HEK293 (cell line): Measurements from ENCODE around the gene C3.

ENCODE experiments used
- CTCF ChIA-PET: fragments of 350-600 bp; formaldehyde crosslinking; extraction: SDS; loops from one replicate; lab custom pipeline; 2021; ENCODE audit warnings: antibody characterized with exemption; lab: Yijun Ruan, JAX
- POLR2A ChIA-PET: fragments of 300-600 bp; formaldehyde crosslinking; extraction: SDS; loops from one replicate; lab custom pipeline; 2020; ENCODE audit warnings: antibody characterized with exemption, inconsistent platforms; lab: Yijun Ruan, JAX
- H3K27ac ChIP-seq: fragments of 200-500 bp; sonication (Bioruptor generic); 2 replicates; pipeline ENCODE4 v1.5.1; 2014; ENCODE audit warnings: low read depth, low read length, control low read depth, inconsistent platforms; ENCODE audit errors: extremely low read depth
- H3K36me3 ChIP-seq, 2 experiments: fragments of 200-500 bp in 1 of 2; sonication (Bioruptor generic) in 1 of 2; 1 replicate in 1 of 2; 2 replicates in 1 of 2; pipeline ENCODE4 v1.5.1; 2014 to 2017; ENCODE audit warnings: inconsistent platforms in 2 of 2, low read length in 2 of 2; ENCODE audit not compliant: control insufficient read depth in 2 of 2, insufficient read depth in 1 of 2
- H3K4me1 ChIP-seq: fragments of 200-500 bp; sonication (Bioruptor generic); 2 replicates; pipeline ENCODE4 v1.5.1; 2014; ENCODE audit warnings: mild to moderate bottlenecking, low read length, inconsistent platforms; ENCODE audit not compliant: control insufficient read depth, insufficient read depth
- H3K4me3 ChIP-seq: 2 replicates; pipeline ENCODE4 v1.5.1; 2011; ENCODE audit warnings: low read depth, mild to moderate bottlenecking, control low read depth, low read length, moderate library complexity
- H3K9me3 ChIP-seq: fragments of 200-500 bp; sonication (Bioruptor generic); 2 replicates; pipeline ENCODE4 v1.5.1; 2014; ENCODE audit warnings: low read depth, low read length, inconsistent platforms; ENCODE audit not compliant: control insufficient read depth, insufficient read depth
- OVOL3 ChIP-seq: fragments of 450-650 bp; formaldehyde crosslinking; IDR thresholded peaks from 2 replicates; pipeline ENCODE4 v1.5.1; 2016; ENCODE audit warnings: missing biosample characterization, missing genetic modification characterization
- PRDM4 ChIP-seq: fragments of 450-650 bp; formaldehyde crosslinking; IDR thresholded peaks from 2 replicates; pipeline ENCODE4 v1.5.1; 2017; ENCODE audit warnings: missing biosample characterization, missing genetic modification characterization
- ZBTB10 ChIP-seq: fragments of 450-650 bp; formaldehyde crosslinking; IDR thresholded peaks from 2 replicates; pipeline ENCODE4 v1.5.1; 2016; ENCODE audit warnings: missing biosample characterization, missing genetic modification characterization
- ZFP37 ChIP-seq: fragments of 450-650 bp; formaldehyde crosslinking; IDR thresholded peaks from 2 replicates; pipeline ENCODE4 v1.5.1; 2016; ENCODE audit warnings: missing biosample characterization, missing genetic modification characterization
- ZFP41 ChIP-seq: fragments of 450-650 bp; formaldehyde crosslinking; IDR thresholded peaks from 2 replicates; pipeline ENCODE4 v1.5.1; 2016; ENCODE audit warnings: missing biosample characterization, missing genetic modification characterization, borderline replicate concordance
- ZFP69B ChIP-seq: fragments of 450-650 bp; formaldehyde crosslinking; IDR thresholded peaks from 2 replicates; pipeline ENCODE4 v1.5.1; 2016; ENCODE audit warnings: missing biosample characterization, missing genetic modification characterization
- ZNF10 ChIP-seq: fragments of 450-650 bp; formaldehyde crosslinking; IDR thresholded peaks from 2 replicates; pipeline ENCODE4 v1.5.1; 2017; ENCODE audit warnings: missing biosample characterization, missing genetic modification characterization
- ZNF146 ChIP-seq: fragments of 450-650 bp; formaldehyde crosslinking; IDR thresholded peaks from 2 replicates; pipeline ENCODE4 v1.5.1; 2016; ENCODE audit warnings: missing biosample characterization, missing genetic modification characterization
- ZNF148 ChIP-seq: fragments of 450-650 bp; formaldehyde crosslinking; IDR thresholded peaks from 2 replicates; pipeline ENCODE4 v1.5.0; 2017; ENCODE audit warnings: missing biosample characterization, missing genetic modification characterization, borderline replicate concordance
- ZNF157 ChIP-seq: fragments of 450-650 bp; formaldehyde crosslinking; IDR thresholded peaks from 2 replicates; pipeline ENCODE4 v1.5.1; 2016; ENCODE audit warnings: missing biosample characterization, missing genetic modification characterization
- ZNF16 ChIP-seq: fragments of 450-650 bp; formaldehyde crosslinking; IDR thresholded peaks from 2 replicates; pipeline ENCODE4 v1.5.1; 2016; ENCODE audit warnings: low read depth, missing biosample characterization, missing genetic modification characterization
- ZNF2 ChIP-seq: fragments of 450-650 bp; formaldehyde crosslinking; IDR thresholded peaks from 2 replicates; pipeline ENCODE4 v1.5.1; 2016; ENCODE audit warnings: missing biosample characterization, missing genetic modification characterization
- ZNF292 ChIP-seq: fragments of 450-650 bp; formaldehyde crosslinking; IDR thresholded peaks from 2 replicates; pipeline ENCODE4 v1.5.1; 2016; ENCODE audit warnings: low read depth, missing biosample characterization, missing genetic modification characterization, borderline replicate concordance
- ZNF341 ChIP-seq: fragments of 450-650 bp; formaldehyde crosslinking; IDR thresholded peaks from 2 replicates; pipeline ENCODE4; 2016; ENCODE audit warnings: low read depth, missing biosample characterization, missing genetic modification characterization
- ZNF514 ChIP-seq: fragments of 450-650 bp; formaldehyde crosslinking; IDR thresholded peaks from 2 replicates; pipeline ENCODE4 v1.5.1; 2016; ENCODE audit warnings: missing biosample characterization, missing genetic modification characterization
- ZNF544 ChIP-seq: fragments of 450-650 bp; formaldehyde crosslinking; IDR thresholded peaks from 2 replicates; pipeline ENCODE4 v1.5.0; 2017; ENCODE audit warnings: missing biosample characterization, missing genetic modification characterization
- ZNF645 ChIP-seq: fragments of 450-650 bp; formaldehyde crosslinking; IDR thresholded peaks from 2 replicates; pipeline ENCODE4; 2016; ENCODE audit warnings: missing biosample characterization, missing genetic modification characterization
- TF ChIP-seq, protein P1 (sequence below): fragments of 450-650 bp; formaldehyde crosslinking; IDR thresholded peaks from 2 replicates; pipeline ENCODE4 v1.5.1; 2016; ENCODE audit warnings: missing biosample characterization, missing genetic modification characterization
- TF ChIP-seq, protein P2 (sequence below): fragments of 450-650 bp; formaldehyde crosslinking; IDR thresholded peaks from 2 replicates; pipeline ENCODE4 v1.5.1; 2016; ENCODE audit warnings: missing biosample characterization, missing genetic modification characterization
- TF ChIP-seq, protein P3 (sequence below): fragments of 450-650 bp; formaldehyde crosslinking; IDR thresholded peaks from 2 replicates; pipeline ENCODE4 v1.5.1; 2016; ENCODE audit warnings: missing biosample characterization, missing genetic modification characterization

Gene C3

GRCh38 chr19:6717441-6717971 is 2.9 kb downstream of the C3 start (continued):
- TF ChIP-seq ZFP37 (tag by site-specific recombination) = no peak
- peak; percentile 91 for TF ChIP-seq ZNF2 (tag by site-specific recombination)
- peak; percentile 90; the same call in 1 of the 2 replicates for TF ChIP-seq ZNF514 (tag by site-specific recombination)
- peak; percentile 84; the same call in 1 of the 2 replicates for TF ChIP-seq ZNF148 (tag by site-specific recombination)
- TF ChIP-seq ZNF544 (tag by site-specific recombination) = no peak
- TF ChIP-seq OVOL3 = no peak
- 0 out of 2 replicates have a peak, but pooled peaks have one; percentile 7 for TF ChIP-seq ZFP41 (tag by site-specific recombination)
- no peak for TF ChIP-seq ZNF292 (tag by site-specific recombination)
- TF ChIP-seq ZNF146 (tag by site-specific recombination) = peak; percentile 62; the same call in 1 of the 2 replicates
- TF ChIP-seq ZBTB10 = peak; percentile 40; the same call in 1 of the 2 replicates
- TF ChIP-seq ZNF645 (tag by site-specific recombination) = peak; percentile 58; the same call in 1 of the 2 replicates
- 0 out of 2 replicates have a peak, but pooled peaks have one; percentile 15 for TF ChIP-seq ZFP69B (tag by site-specific recombination)
- peak; percentile 51; the same call in 1 of the 2 replicates for TF ChIP-seq ZNF157
- TF ChIP-seq ZNF341 (tag by site-specific recombination) = no peak

- H3K4me3 ChIP-seq = no peak overlapping the region
- no peaks in the 10 kb centered on the region for H3K9me3 ChIP-seq
- ChIA-PET POLR2A (no interaction called here), CTCF (interaction anchor here (0.6 to 1.2 kb wide), 3 partner anchors 21 to 91 kb away, joined by 3 to 4 read pairs (median 3); no protein-coding TSS in a partner anchor)
- H3K27ac ChIP-seq = no peak overlapping the region
- H3K4me1 ChIP-seq = no peaks in the 10 kb centered on the region
- H3K36me3 ChIP-seq = no peaks in the 10 kb centered on the region
- TF ChIP-seq, protein P1, sequence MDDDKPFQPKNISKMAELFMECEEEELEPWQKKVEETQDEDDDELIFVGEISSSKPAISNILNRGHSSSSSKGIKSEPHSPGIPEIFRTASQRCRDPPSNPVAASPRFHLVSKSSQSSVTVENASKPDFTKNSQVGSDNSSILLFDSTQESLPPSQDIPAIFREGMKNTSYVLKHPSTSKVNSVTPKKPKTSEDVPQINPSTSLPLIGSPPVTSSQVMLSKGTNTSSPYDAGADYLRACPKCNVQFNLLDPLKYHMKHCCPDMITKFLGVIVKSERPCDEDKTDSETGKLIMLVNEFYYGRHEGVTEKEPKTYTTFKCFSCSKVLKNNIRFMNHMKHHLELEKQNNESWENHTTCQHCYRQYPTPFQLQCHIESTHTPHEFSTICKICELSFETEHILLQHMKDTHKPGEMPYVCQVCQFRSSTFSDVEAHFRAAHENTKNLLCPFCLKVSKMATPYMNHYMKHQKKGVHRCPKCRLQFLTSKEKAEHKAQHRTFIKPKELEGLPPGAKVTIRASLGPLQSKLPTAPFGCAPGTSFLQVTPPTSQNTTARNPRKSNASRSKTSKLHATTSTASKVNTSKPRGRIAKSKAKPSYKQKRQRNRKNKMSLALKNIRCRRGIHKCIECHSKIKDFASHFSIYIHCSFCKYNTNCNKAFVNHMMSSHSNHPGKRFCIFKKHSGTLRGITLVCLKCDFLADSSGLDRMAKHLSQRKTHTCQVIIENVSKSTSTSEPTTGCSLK (tag by site-specific recombination) = no peak
- no peak for TF ChIP-seq PRDM4 (tag by site-specific recombination)
- no peak for TF ChIP-seq ZNF292 (tag by site-specific recombination)
- TF ChIP-seq, protein P2, sequence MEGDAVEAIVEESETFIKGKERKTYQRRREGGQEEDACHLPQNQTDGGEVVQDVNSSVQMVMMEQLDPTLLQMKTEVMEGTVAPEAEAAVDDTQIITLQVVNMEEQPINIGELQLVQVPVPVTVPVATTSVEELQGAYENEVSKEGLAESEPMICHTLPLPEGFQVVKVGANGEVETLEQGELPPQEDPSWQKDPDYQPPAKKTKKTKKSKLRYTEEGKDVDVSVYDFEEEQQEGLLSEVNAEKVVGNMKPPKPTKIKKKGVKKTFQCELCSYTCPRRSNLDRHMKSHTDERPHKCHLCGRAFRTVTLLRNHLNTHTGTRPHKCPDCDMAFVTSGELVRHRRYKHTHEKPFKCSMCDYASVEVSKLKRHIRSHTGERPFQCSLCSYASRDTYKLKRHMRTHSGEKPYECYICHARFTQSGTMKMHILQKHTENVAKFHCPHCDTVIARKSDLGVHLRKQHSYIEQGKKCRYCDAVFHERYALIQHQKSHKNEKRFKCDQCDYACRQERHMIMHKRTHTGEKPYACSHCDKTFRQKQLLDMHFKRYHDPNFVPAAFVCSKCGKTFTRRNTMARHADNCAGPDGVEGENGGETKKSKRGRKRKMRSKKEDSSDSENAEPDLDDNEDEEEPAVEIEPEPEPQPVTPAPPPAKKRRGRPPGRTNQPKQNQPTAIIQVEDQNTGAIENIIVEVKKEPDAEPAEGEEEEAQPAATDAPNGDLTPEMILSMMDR (tag by site-specific recombination) = peak; percentile 34; the same call in 1 of the 2 replicates
- no peak for TF ChIP-seq ZNF514 (tag by site-specific recombination)
- no peak for TF ChIP-seq ZNF10 (tag by site-specific recombination)
- TF ChIP-seq, protein P3, sequence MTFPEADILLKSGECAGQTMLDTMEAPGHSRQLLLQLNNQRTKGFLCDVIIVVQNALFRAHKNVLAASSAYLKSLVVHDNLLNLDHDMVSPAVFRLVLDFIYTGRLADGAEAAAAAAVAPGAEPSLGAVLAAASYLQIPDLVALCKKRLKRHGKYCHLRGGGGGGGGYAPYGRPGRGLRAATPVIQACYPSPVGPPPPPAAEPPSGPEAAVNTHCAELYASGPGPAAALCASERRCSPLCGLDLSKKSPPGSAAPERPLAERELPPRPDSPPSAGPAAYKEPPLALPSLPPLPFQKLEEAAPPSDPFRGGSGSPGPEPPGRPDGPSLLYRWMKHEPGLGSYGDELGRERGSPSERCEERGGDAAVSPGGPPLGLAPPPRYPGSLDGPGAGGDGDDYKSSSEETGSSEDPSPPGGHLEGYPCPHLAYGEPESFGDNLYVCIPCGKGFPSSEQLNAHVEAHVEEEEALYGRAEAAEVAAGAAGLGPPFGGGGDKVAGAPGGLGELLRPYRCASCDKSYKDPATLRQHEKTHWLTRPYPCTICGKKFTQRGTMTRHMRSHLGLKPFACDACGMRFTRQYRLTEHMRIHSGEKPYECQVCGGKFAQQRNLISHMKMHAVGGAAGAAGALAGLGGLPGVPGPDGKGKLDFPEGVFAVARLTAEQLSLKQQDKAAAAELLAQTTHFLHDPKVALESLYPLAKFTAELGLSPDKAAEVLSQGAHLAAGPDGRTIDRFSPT (tag by site-specific recombination) = 0 out of 2 replicates have a peak, but pooled peaks have one; percentile 11
- TF ChIP-seq ZNF16 = peak; percentile 92
- TF ChIP-seq ZNF157 = no peak
Measured at GRCh38 chr19:6717036-6717435, 3.4 kb downstream of the C3 start.
